IPS-15b (cell line): Measurements from ENCODE around the gene DROSHA.

Experiments
- H3K27me3 ChIP-seq: one replicate; pipeline ENCODE4 v1.6.1; 2013; ENCODE audit warnings: low read length; ENCODE audit not compliant: control insufficient read depth, insufficient read depth
- H3K36me3 ChIP-seq: one replicate; pipeline ENCODE4 v1.6.1; 2013; ENCODE audit warnings: low read length; ENCODE audit not compliant: control insufficient read depth, insufficient read depth
- H3K4me1 ChIP-seq: one replicate; pipeline ENCODE4 v1.6.1; 2013; ENCODE audit warnings: mild to moderate bottlenecking, low read length; ENCODE audit not compliant: control insufficient read depth, insufficient read depth
- H3K4me3 ChIP-seq: one replicate; pipeline ENCODE4 v1.5.1; 2013; ENCODE audit warnings: low read depth, low read length
- H3K9ac ChIP-seq: one replicate; pipeline ENCODE4 v1.6.1; 2013; ENCODE audit warnings: low read depth, mild to moderate bottlenecking, low read length
- H3K9me3 ChIP-seq: one replicate; pipeline ENCODE4 v1.6.1; 2013; ENCODE audit warnings: mild to moderate bottlenecking, low read length; ENCODE audit not compliant: control insufficient read depth, insufficient read depth

The DROSHA gene

GRCh38 chr5:31485376-31486207, 46.3 kb downstream of the DROSHA start:
- Histone ChIP-seq H3K9me3 (no peaks in the 10 kb centered on the region), H3K4me1 (no peaks in the 10 kb centered on the region), H3K36me3 (peaks cover 4% of the 10 kb centered on the region), H3K4me3 (no peak overlapping the region), H3K9ac (no peak overlapping the region), H3K27me3 (no peaks in the 10 kb centered on the region)

- H3K4me3 ChIP-seq: no peak overlapping the region
- no peak overlapping the region for H3K9ac ChIP-seq
- no peaks in the 10 kb centered on the region for H3K27me3 ChIP-seq
- H3K36me3 ChIP-seq: peaks cover 4% of the 10 kb centered on the region
- H3K4me1 ChIP-seq: no peaks in the 10 kb centered on the region
- H3K9me3 ChIP-seq: no peaks in the 10 kb centered on the region
These were observed 50.2 kb downstream of the DROSHA start for GRCh38 chr5:31481531-31482165.

- H3K36me3 ChIP-seq: peaks cover 4% of the 10 kb centered on the region
- H3K27me3 ChIP-seq: no peaks in the 10 kb centered on the region
- no peaks in the 10 kb centered on the region for H3K9me3 ChIP-seq
- H3K4me3 ChIP-seq: no peak overlapping the region
- H3K9ac ChIP-seq: no peak overlapping the region
- H3K4me1 ChIP-seq: no peaks in the 10 kb centered on the region
These were observed 52.2 kb downstream of the DROSHA start for GRCh38 chr5:31479706-31480105.

- Histone ChIP-seq H3K36me3 (peaks cover 4% of the 10 kb centered on the region), H3K27me3 (no peaks in the 10 kb centered on the region), H3K9ac (no peak overlapping the region), H3K9me3 (no peaks in the 10 kb centered on the region), H3K4me1 (no peaks in the 10 kb centered on the region), H3K4me3 (no peak overlapping the region)
These were observed 53.0 kb downstream of the DROSHA start for GRCh38 chr5:31478901-31479300.

- H3K36me3 ChIP-seq: peaks cover 4% of the 10 kb centered on the region
- H3K9me3 ChIP-seq: no peaks in the 10 kb centered on the region
- no peak overlapping the region for H3K9ac ChIP-seq
- no peak overlapping the region for H3K4me3 ChIP-seq
- H3K4me1 ChIP-seq: no peaks in the 10 kb centered on the region
- H3K27me3 ChIP-seq: no peaks in the 10 kb centered on the region
These were observed 53.9 kb downstream of the DROSHA start for GRCh38 chr5:31477971-31478370.

- Histone ChIP-seq H3K4me3 (no peak overlapping the region), H3K4me1 (no peaks in the 10 kb centered on the region), H3K9ac (no peak overlapping the region), H3K36me3 (peaks cover 4% of the 10 kb centered on the region), H3K27me3 (no peaks in the 10 kb centered on the region), H3K9me3 (no peaks in the 10 kb centered on the region)
These were observed 54.4 kb downstream of the DROSHA start for GRCh38 chr5:31477516-31477915.

GRCh38 chr5:31476738-31477141, 55.2 kb downstream of the DROSHA start:
- H3K4me1 ChIP-seq: no peaks in the 10 kb centered on the region
- H3K36me3 ChIP-seq: peaks cover 1% of the 10 kb centered on the region
- H3K9ac ChIP-seq: no peak overlapping the region
- no peaks in the 10 kb centered on the region for H3K9me3 ChIP-seq
- no peaks in the 10 kb centered on the region for H3K27me3 ChIP-seq
- no peak overlapping the region for H3K4me3 ChIP-seq

- Histone ChIP-seq H3K4me3 (no peak overlapping the region), H3K9me3 (no peaks in the 10 kb centered on the region), H3K36me3 (no peaks in the 10 kb centered on the region), H3K4me1 (no peaks in the 10 kb centered on the region), H3K9ac (no peak overlapping the region), H3K27me3 (no peaks in the 10 kb centered on the region)
These were observed 60.0 kb downstream of the DROSHA start for GRCh38 chr5:31471916-31472315.

- Histone ChIP-seq H3K9ac (no peak overlapping the region), H3K4me1 (no peaks in the 10 kb centered on the region), H3K9me3 (no peaks in the 10 kb centered on the region), H3K36me3 (peaks cover 4% of the 10 kb centered on the region), H3K4me3 (no peak overlapping the region), H3K27me3 (no peaks in the 10 kb centered on the region)
These were observed 60.9 kb downstream of the DROSHA start for GRCh38 chr5:31471040-31471439.

GRCh38 chr5:31470608-31471007, 61.3 kb downstream of the DROSHA start:
- no peaks in the 10 kb centered on the region for H3K9me3 ChIP-seq
- peaks cover 8% of the 10 kb centered on the region for H3K36me3 ChIP-seq
- no peaks in the 10 kb centered on the region for H3K4me1 ChIP-seq
- no peaks in the 10 kb centered on the region for H3K27me3 ChIP-seq
- H3K4me3 ChIP-seq: no peak overlapping the region
- H3K9ac ChIP-seq: no peak overlapping the region

GRCh38 chr5:31469886-31470285, 62.0 kb downstream of the DROSHA start:
- Histone ChIP-seq H3K27me3 (no peaks in the 10 kb centered on the region), H3K4me1 (no peaks in the 10 kb centered on the region), H3K4me3 (no peak overlapping the region), H3K36me3 (peaks cover 11% of the 10 kb centered on the region), H3K9ac (no peak overlapping the region), H3K9me3 (no peaks in the 10 kb centered on the region)

- Histone ChIP-seq H3K9ac (no peak overlapping the region), H3K4me1 (no peaks in the 10 kb centered on the region), H3K27me3 (no peaks in the 10 kb centered on the region), H3K36me3 (peaks cover 13% of the 10 kb centered on the region), H3K9me3 (no peaks in the 10 kb centered on the region), H3K4me3 (no peak overlapping the region)
These were observed 62.4 kb downstream of the DROSHA start for GRCh38 chr5:31469466-31469865.
